Activated effector memory CD4-positive, alpha-beta T cell treated with Interleukin-2 at 50 U/mL for 16 hours (primary cell): ENCODE data around the gene STK40.

Experiments used
- DNase-seq: peaks from one replicate; pipeline ENCODE4 v3.0.0-alpha.2; 2020

STK40 gene

DNA sequence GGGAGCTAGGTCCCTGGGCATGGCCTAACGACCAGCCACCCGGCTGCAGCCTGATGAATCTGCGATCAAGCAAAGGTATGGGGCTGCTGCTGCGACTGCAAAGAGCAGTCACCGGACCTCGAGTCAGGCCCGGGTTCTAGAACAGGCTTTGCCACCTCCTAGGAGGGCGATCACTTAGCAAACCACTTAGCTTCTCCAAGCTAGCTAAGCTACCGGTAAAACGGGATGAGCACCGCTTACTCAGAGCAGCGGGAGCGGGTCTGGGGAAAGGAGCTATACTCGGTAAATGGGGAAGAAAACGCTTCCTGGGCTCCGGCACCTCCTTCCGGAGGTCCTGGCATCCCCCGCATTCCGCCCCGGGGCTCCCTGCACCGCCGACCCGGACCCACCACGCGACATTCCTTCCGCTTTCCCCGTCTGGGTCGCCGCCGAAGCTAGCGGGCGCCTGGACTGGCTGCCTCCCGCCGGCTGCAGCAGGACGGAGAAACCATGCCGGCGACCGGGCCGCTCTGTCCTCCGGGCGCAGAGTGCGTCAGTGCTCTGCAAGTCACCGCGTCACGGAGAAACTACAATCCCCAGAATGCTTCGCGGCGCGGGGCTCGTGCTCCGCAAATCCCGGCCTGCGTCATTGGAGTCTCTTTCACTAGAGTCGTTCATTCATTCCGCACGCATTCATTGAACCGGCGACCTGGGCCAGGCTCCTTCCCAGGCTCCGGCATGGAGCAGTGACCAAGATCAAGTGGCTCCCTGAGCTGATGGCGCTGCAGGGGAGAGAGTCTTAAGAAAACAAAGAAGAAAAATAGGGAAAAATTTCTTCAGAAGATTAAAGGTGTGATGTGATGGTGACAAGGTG is 11.9 kb upstream of the STK40 start, which contains the start of gene LSM10:
TSS of gene LSM10 (minus strand) at position 531 of the 853 bp plus-strand sequence. CDS start 3,779 bp downstream, outside the sequence.
- peak; percentile 80 for DNase-seq

GRCh38 chr1:36397083-36397377 is 11.3 kb upstream of the STK40 start:
- DNase-seq = no peak

- DNase-seq = no peak
Observed at GRCh38 chr1:36396359-36396758, 10.6 kb upstream of the STK40 start.

- no peak for DNase-seq
Observed at GRCh38 chr1:36393686-36394085, 8.0 kb upstream of the STK40 start.

DNA sequence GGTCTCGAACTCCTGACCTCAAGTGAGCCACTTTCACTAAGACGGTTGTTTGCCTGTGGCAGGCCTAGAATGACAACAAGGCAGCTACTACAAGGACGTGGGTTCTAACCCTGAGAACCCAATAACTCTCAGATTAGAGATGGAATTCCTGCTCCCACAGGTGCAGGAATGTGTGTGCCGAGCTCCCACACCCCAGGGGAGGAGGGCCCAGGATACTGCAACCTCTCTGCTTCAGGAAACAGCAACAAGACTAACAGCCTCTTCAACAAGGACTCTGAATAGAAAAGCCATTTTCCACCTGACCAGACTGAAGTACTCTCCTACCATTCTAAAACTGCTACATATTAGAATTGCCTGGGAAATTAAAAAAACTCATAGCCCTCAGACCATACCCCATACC is 7.1 kb upstream of the STK40 start:
- no peak for DNase-seq

DNA sequence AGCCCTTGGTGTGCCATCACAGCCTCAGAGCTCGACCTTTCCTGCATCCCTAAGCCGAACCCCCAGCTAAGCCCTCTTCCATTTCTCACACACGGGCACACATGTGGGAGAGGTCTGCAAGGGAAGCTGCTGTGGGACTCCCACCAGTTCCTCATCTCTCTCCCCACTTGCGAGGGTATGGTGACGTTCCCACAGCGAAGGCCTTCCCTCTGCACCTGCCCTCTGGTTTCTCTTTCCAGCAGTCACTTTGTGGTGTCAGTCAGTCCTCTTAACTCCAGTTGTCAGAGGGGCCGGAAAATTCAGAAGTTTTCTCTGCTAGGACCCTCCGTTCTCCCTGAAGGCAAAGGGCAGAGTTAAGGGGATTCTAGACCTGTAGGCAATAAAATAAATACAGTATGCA is 5.5 kb upstream of the STK40 start:
- no peak for DNase-seq

DNA sequence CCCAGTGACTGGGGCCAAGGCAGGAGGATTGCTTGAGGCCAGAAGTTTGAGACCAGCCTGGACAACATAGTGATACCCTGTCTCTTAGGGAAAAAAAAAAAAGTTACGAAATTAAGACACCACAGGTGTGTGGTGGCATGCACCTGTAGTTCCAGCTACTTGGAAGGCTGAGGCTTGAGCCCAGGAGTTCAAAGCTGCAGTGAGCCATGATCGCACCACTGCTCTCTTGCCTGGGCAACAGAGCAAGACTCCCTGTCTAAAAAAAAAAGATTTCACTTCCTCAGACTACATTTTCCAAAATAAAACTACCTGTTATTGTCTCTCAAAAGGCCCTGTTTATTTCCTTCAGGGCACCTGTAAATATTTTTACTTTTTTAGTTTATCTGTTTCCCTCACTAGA is 4.7 kb upstream of the STK40 start:
- DNase-seq = no peak

- DNase-seq = no peak
Observed at GRCh38 chr1:36389999-36390398, 4.3 kb upstream of the STK40 start.

DNA sequence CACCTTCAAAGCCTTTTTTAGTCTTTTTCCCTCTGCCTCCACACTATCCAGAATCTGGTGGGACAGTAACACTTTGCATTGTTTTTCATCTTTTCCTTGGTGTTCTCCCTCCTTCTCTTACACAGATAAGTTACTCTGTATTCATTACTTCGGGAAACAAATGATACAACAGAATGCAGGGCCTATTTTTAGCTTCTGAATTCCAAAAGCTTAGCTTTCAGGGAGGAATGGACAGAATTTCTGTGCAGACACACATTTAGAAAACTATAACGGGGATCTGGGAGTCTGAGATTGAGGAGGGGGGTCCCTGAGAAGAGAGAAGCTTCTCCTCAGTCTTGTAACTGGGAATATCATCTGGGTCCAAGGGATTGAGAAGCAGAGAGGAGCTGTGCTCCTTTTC is 3.5 kb upstream of the STK40 start:
- DNase-seq = no peak

DNA sequence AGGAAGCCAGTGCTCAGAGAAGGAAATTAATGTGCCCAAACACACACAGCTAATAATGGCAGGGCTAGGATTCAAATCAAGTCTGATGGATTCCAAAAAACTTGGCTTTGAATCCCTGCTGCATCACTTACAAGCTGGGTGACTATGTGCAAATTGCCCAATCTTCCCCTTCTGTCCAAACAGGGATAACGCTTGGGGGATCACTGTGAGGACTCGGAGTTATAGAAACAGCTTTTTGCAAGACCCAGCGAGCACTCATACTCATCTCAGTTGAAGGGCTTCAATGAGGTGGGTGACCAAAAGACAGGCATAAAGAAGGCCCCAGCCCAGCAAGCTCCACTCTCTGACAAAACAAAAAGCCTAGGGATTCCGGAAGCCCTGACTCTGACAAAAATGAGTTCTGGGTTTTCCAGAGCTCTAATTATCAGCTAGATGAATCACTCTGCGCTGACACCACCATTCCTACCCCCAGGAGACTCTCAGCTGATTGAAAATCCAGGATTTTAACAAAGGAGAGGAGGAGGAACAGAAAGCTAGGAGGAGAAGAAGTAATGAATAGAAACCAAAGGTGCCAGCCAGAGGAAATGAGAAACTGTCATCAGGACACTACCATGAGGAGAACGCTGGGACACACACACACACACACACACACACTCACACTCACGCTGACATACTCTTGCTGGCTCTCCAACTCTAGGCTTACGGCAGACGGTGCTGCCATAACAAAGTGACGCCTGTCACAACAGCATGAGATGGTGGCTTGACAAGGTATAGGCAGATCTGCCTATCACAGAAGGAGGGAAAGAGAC is 1.6 kb upstream of the STK40 start:
- no peak for DNase-seq

- DNase-seq = peak; percentile 84
Observed at GRCh38 chr1:36386265-36387140, 779 bp upstream of the STK40 start.

DNA sequence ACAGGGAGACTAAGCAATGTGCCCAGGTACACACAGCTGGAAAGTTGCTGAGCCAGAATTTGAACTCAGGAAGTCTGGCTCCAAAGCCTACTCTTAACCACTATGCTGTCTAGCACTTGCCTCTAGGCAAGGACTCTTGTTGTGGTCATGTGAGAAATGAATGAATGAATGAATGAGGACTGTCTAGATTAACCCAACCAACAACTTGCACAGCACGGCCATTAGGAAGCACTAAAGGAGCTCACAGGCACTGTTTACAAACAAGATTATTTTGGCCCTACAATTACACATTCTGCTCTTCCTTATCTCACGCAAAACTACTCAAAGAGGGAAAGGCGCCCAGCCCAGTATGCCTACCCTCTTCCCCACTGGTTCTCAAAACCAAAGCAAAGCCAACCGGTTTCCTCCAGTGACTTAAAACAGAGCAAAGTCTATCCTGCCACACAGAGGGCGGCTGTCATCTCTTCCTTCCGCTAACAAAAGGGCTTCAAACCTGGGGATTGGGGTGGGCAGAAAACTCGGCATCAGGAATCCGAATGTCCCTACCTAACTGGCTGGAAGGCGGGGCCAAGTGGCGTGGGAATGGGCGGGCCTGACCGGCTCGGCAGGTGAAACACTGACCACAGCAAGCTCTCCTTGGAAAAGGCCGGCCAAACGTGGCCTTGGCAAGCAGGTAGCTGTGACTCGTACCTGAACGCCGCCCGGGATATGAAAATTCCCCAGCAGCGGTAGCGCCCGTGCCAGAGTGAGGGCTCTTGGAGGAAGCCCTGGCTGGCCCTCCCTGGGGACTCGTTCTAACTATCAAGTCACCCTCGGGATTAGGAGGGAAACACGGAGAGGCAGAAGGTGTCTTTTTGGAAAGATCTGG is 948 bp downstream of the STK40 start:
- DNase-seq = peak; percentile 28

DNA sequence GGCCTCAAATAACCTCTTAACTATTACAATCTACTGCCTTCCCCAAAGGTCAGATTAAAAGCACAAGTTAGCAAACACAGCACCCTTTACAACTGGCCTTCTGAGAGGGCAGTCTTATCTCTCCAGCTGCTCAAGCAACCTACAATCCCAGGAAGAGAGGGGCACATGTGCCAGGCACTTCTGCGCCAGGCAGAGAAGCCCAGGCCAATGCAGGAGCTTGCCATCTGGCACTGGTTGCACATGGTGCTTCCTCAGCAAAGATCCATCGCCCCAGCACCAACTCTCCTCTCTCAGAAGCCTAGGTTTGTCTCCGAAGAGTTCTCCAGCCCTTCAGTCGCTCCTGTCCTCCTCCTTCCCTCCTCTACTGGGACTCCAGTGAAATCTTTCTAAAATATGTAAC is 2.5 kb downstream of the STK40 start:
- no peak for DNase-seq

- DNase-seq = no peak
Observed at GRCh38 chr1:36382669-36383068, 3.1 kb downstream of the STK40 start.

DNA sequence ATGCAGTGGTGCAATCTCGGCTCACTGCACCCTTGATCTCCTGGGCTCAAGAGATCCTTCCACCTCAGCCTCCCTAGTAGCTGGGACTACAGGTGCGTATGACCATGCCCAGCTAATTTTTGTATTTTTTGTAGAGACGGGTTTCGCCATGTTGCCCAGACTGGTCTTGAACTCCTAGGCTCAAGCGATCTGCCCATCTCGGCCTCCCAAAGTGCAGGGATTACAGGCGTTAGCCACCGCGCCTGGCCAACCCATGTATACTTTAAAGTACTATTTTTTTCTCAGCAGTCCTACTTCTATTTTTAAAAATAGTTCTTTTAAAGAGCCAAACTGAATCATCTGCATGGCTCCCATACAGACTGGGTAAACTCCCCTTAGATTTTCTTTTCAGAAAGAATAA is 3.5 kb downstream of the STK40 start:
- no peak for DNase-seq

DNA sequence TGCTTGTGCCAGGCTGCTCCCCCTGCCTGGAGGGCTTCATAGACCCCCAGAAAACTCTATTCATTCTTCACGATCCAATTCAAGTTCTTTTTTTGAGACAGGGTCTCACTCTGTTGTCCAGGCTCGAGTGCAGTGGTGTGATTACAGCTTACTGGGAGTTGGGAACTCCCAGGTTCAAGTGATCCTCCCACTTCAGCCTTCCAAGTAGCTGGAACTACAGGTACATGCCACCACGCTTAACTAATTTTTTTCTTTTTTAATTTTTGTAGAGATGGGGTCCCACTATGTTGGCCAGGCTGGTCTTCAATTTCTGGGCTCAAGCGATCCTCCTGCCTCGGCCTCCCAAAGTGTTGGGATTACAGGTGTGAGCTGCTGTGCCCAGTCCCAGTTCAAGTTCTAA is 4.3 kb downstream of the STK40 start:
- no peak for DNase-seq

DNA sequence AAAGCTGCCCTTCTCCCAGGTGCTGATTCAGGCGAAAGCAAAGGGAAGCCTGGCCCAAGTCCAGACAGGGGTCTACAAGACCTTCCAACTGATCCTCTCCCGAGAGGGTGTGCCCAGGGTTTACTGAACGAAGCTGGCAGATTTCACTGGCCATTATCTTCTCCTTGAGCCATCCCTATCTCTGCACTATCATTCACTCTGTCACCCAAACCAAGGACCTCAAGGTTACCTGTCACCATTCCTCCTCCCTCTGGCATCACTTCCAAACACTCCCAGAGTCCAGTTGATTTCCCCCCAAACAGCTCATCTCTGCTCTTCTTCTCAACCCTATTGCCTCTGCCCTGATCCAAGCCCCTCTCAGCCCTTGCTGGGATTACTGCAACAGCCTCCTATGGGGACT is 4.9 kb downstream of the STK40 start:
- no peak for DNase-seq

DNA sequence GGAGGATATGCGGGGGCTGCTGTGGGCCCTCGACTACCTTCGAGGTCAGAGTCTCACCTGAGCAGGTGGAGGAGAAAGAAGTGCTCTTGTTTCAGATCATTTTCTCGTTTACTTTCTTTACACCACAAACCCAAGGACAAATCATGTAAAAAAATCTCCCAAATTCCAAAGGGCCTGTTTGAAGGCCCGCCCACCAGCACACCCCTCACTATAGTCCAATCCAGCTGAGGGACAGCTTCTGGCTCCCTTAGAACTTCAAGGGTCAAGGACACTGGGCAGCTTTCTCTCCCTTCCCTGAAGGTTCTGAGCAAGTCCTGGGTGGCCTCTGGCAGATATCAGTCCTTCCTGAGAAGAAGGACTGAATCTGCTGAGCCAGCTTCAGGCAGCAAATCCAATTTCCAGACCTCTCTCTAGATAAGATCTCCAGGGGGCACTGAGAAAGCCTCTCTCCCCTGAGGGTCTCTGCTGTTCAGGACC is 5.5 kb downstream of the STK40 start:
- DNase-seq = no peak

DNA sequence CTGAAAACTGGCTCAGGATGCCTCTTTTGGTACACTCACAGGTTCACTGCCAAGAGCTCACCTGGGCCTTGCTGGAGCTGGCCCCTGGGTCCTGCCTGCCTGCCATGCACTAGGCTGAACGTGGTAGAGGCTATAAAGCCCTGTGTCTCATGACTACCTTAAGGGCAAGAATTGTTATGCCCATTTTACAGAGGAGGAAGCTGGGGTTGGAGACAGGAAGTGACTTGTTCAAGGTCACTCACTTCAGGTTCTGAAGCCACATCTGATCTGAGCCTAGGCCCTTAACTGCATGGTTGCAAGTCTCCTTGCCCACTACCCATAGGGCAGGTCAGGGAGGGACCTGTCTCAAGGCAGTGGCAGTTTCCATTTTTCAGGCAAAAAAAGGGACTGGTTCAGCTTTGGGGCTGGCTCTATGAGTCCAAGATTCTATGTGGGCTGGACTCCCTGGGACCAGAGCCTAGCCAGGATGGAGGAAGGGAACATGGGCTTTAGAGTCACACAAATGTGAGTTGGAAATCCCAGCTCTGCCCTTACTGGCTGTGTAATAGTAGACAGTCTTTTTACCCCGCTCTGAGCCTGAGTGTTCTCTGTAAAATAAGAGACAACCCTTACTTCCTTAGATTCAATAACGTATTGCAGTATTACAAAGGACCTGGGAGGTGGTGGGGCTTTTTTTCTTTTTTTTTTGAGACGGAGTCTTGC is 7.8 kb downstream of the STK40 start:
- DNase-seq = no peak

- no peak for DNase-seq
Observed at GRCh38 chr1:36372617-36373016, 13.1 kb downstream of the STK40 start.

DNA sequence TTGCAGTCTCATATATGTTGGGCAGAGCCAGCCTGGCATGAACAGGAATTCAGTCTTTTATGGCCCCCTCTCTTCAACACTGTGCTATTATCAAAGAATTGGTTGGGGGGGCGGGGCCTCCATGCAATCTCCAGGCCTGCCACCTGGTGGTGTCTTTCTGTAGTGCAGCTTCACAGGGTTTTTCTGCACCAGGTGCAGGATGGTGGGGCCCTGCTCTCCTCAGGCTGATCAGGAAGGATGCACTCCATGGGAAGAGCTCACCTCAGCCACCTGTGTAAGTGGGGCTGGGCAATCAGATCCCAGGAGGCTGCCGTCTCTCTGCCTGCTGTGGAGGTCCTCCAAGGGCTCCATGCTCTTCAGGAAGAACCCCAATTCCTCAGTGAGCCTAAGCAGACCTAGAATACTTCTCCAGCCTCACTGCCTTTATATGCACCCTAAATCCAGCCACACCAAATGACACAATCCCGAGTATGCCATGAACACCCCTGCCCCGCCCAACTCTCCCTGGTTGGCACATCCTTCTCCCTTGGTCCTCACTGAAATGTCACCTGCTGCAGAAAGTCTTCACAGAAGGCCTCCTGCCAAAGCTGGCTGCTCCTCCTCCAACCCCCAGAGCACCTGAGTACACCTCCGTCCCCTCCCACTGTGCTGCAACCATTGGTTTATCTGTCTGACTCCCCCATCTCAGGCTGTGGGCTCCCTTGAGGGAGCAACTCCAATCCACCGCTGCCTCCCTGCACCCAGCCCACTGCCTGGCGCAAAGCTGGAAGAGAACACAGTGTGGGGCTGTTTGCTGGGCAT is 16.5 kb downstream of the STK40 start:
- DNase-seq = peak; percentile 71
